Cardiac fibroblast (primary cell): ENCODE results near the gene BMI1.

Source experiments
- DNase-seq, 2 donors: peaks; one replicate each; pipeline versions ENCODE4 v3.0.0 to v3.0.0-alpha.2; 2010; ENCODE audit warnings: low read depth in 2 of 2
- H3K4me3 ChIP-seq, 2 donors: replicated peaks in 1 of 2; 1 replicate in 1 of 2; 2 replicates in 1 of 2; pipeline ENCODE4 v1.5.1; 2011; ENCODE audit warnings: low read depth in 2 of 2, low read length in 2 of 2, mild to moderate bottlenecking in 2 of 2, moderate library complexity in 1 of 2
- TF ChIP-seq, protein P1 (sequence below): IDR thresholded peaks from one replicate; pipeline ENCODE4 v1.5.1; 2011; ENCODE audit warnings: low read depth, mild to moderate bottlenecking, low read length, inconsistent platforms

The BMI1 gene

DNA sequence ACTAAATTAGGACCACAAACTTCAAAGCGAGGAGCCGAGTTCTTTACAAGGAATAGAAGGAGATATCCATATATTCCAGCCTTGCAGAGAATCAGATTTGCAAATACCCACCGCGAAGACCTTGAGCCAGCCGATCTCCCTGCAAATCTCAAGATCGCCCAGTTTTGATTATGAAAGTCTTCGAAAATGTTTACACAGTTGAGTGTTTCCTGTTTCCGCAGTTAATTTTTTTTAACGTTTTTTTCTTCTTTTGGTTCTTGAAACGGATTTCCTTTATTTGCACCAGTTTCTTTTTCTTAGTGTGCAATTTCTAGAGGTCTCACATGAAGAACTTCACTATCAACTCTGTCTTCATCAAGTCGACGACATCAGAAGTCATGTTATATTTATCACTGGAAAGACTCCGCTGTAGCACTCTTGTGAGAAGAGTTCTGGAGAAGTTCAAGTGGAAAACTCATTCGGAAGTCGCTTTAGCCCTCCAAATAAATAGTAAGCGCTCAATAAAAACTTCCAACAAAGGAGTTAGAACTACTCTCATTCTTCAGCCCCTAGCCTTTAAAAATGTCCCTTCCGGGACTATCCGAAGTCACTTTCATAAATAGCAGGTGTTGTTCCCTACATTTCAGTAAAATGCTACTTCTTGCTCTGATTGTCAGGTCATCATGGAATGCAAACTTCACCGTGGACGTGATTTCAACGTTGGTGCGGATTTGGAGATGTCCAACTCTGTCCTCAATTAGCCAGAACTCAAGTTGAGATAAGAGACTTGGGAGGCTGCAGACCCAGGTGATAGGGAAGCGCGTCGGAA lies 12.5 kb downstream of the BMI1 start:
- H3K4me3 ChIP-seq, result no peak overlapping the region
- TF ChIP-seq, protein P1, sequence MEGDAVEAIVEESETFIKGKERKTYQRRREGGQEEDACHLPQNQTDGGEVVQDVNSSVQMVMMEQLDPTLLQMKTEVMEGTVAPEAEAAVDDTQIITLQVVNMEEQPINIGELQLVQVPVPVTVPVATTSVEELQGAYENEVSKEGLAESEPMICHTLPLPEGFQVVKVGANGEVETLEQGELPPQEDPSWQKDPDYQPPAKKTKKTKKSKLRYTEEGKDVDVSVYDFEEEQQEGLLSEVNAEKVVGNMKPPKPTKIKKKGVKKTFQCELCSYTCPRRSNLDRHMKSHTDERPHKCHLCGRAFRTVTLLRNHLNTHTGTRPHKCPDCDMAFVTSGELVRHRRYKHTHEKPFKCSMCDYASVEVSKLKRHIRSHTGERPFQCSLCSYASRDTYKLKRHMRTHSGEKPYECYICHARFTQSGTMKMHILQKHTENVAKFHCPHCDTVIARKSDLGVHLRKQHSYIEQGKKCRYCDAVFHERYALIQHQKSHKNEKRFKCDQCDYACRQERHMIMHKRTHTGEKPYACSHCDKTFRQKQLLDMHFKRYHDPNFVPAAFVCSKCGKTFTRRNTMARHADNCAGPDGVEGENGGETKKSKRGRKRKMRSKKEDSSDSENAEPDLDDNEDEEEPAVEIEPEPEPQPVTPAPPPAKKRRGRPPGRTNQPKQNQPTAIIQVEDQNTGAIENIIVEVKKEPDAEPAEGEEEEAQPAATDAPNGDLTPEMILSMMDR, result no peak
- DNase-seq, result no peak

DNA sequence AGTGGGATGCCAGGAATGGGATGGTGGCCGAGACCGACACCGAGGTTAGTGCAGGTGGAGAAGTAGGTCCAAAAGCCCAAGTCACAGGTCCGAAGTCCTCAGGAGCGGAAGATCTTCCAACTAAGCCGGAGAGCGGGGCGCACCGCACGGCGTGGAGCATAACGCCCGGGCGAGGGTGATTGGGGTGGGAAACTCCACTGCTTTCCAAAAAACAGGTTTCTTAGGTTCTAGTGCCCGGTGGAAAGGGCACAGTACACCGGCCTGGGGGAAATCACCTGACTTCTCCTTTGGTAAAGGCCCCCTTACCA lies 13.0 kb downstream of the BMI1 start:
- no peak overlapping the region for H3K4me3 ChIP-seq
- TF ChIP-seq, protein P1, result no peak

DNA sequence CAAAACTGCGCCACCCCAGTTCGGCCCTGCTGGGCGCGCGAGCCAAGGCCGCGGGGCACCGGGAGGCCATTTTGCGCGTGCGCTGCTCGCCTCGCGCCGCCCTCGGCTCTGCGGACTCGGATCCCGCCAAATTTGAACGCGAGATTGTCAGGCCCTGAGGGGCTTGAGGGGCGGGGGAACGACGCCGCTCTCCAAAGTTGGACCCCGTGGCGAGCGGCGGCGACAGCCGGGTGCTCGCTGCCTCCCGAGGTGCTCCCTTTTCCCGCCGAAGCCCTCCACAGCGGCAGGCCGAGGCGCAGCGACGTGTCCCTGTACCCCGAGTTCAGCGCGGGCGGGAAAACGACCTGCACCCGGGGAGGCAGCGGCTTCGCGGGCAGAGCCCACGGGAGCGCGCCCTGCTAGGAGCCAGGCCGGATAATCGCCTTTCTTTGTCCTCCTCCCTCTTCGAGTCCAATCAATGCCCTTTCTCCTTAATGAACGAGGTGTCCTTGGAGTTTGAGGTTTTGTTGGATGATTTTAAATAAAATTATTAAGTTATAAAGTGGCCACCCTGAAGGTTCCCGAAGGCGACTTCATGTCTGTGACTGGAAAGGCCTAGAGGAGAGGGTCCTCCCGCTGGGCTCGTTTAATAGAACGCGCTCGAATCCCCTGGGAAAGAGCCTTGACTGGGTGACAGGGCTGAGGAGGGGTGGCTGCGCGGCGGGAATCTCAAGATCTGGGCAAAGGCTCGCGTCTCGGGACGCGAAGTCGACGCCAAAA lies 13.7 kb downstream of the BMI1 start:
- H3K4me3 ChIP-seq, result peak overlapping the region; percentile 47 to 54
- TF ChIP-seq, protein P1, result no peak
- no peak for DNase-seq

More for the DNA sequence above, 13.0 kb downstream of the BMI1 start:
- no peak for DNase-seq

DNA sequence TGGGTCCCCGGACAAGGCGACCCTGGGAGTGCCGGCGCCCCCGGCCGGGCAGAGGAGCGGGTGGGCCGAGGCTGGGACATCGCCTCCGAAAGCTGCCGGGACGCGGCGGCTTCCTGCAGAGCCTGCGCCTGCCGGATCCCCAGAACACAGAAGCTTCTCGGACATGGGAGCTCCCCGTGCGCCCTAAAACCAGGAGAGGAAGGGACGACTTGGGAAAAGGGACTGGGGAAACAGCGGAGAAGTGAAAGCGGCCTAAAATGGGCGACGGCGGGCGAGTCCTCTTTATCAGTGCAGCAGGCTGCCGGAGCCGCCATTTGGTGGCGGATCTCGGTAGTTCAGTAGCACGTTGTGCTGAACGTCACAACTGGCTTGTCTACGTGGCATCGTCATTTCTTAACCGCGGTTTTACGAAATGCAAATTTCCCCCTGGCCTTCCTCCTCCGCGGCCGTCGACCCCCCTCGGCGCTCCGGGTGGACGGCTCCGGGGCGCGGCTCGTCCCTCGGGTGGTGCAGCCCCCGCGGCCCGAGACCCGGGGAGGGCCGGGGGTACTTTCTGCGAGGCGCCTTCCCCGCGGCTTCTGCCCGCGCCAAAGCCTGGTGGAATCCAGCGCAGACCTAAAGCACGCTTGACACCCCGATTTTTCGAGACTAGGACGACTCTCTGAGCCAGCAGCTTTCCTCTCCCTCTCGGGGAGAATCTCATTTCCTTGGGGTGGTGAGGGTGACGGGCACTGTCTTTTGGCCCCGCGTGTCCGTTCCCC lies 14.5 kb downstream of the BMI1 start:
- TF ChIP-seq, protein P1, result peak; percentile 19
- DNase-seq, result peak; percentile 68 to 69
- H3K4me3 ChIP-seq, result peak overlapping the region; percentile 47 to 54

DNA sequence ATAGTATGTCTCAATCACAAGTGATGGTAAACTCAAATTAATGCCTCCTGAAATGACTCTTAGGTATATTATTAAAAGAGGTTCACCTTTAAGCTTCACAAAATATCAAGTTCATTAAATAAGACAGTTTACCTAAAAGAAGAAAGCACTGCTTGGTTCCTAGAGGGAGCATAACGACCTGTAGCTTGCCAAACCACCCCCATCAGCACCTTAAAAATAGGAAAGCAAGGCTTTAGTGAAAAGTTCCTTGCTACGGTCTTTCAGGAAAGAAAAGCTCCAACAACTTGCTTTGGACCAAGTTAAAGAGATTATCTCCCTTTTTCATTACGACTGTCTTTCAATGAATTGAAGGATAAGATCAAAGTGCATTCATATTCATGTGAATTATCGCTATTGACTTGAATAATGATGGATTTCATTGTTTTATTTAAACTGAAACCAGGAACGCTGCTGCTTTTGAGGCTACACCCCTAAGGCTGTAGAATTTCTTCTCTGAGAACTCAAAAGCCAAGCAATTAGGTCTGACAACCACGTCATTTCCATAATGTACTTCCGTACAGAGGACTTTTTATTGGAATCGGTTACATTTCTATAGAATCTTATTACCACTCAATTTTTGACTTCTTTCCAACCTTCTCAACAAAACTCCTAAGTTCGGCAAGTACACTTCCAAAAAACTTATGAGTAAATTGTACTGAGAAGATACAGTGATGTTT lies 17.4 kb downstream of the BMI1 start:
- DNase-seq, result no peak
- TF ChIP-seq, protein P1, result no peak
- H3K4me3 ChIP-seq, result no peak overlapping the region

DNA sequence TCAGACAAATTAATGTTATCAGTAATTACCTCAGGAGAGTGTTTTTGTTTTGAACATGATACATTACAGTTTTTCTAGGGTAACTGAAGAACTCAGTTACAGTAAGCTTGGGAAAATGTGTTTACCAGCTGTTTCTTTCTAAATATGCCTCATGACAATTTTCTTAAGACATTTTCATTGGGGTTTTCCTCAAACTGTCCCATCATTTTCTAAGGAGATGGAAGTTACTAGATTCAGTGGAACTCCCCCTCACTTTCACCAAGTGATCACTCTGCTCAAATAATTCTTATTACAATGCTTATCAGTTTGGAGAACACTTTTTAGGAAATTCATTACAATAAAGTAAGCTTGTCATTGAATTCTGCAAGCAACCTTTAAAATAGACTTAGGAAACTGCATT lies 18.0 kb downstream of the BMI1 start:
- TF ChIP-seq, protein P1, result no peak
- no peak overlapping the region for H3K4me3 ChIP-seq
- DNase-seq, result no peak
